Skeletal muscle satellite cell (primary cell): ENCODE data around the gene PARP4.
"Not testable (repeated sequence)": the region's sequence is repeated elsewhere in the genome, so short reads cannot be mapped to it uniquely, and the experiment has no call there.

Experiments used
- H3K27me3 ChIP-seq: 2 replicates; pipeline ENCODE4 v1.7.0; 2013; ENCODE audit warnings: low read length; ENCODE audit not compliant: control insufficient read depth, insufficient read depth
- H3K36me3 ChIP-seq: 2 replicates; pipeline ENCODE4 v1.7.0; 2013; ENCODE audit warnings: mild to moderate bottlenecking, control low read depth, low read length; ENCODE audit not compliant: insufficient read depth
- H3K4me1 ChIP-seq: 2 replicates; pipeline ENCODE4 v1.7.0; 2013; ENCODE audit warnings: low read length; ENCODE audit not compliant: control insufficient read depth, insufficient read depth
- H3K4me2 ChIP-seq: 2 replicates; pipeline ENCODE4 v1.7.0; 2013; ENCODE audit warnings: mild to moderate bottlenecking, low read length
- H3K4me3 ChIP-seq: 2 replicates; pipeline ENCODE4 v1.7.0; 2013; ENCODE audit warnings: low read length
- H3K9ac ChIP-seq: 2 replicates; pipeline ENCODE4 v1.7.0; 2013; ENCODE audit warnings: mild to moderate bottlenecking, low read depth, low read length, moderate library complexity
- H3K9me3 ChIP-seq: replicated peaks from 2 replicates; pipeline ENCODE4 v1.7.0; 2013; ENCODE audit warnings: mild to moderate bottlenecking, control low read depth, low read length

The PARP4 gene

GRCh38 chr13:24472129-24472528 lies 40.4 kb downstream of the PARP4 start:
- H3K36me3 ChIP-seq = peaks cover 70% of the 10 kb centered on the region
- not testable (repeated sequence) for H3K9ac ChIP-seq, H3K27me3 ChIP-seq, H3K4me1 ChIP-seq, H3K4me3 ChIP-seq, H3K4me2 ChIP-seq, H3K9me3 ChIP-seq

- H3K36me3 ChIP-seq = peaks cover 59% of the 10 kb centered on the region
- H3K27me3 ChIP-seq = no peaks in the 10 kb centered on the region
- no peak overlapping the region for H3K4me2 ChIP-seq
- H3K4me3 ChIP-seq = no peak overlapping the region
- no peaks in the 10 kb centered on the region for H3K9me3 ChIP-seq
- peaks cover 5% of the 10 kb centered on the region for H3K4me1 ChIP-seq
- H3K9ac ChIP-seq = no peak overlapping the region
Measured at GRCh38 chr13:24463078-24463477, 49.5 kb downstream of the PARP4 start.

DNA sequence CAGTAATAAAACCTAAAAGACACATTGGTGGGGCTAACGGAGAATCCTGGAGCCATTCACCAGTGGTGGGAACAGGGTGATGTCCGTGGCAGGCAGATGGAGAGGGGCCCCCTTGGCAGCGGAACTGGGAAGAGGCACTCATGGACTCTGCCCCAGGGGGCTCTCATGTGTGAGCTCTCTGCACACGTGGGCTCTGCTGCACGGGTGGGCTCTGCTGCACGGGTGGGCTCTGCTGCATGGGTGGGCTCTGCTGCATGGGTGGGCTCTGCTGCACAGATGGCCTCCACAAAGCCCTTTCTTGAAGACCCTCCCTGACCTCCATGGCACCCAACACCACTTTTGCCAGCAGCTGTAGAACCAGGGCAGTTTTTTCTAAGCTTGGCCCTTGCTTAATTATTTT lies 52.3 kb downstream of the PARP4 start:
- Histone ChIP-seq H3K4me1 (peaks cover 5% of the 10 kb centered on the region), H3K36me3 (peaks cover 50% of the 10 kb centered on the region), H3K4me3 (no peak overlapping the region), H3K4me2 (no peak overlapping the region), H3K27me3 (no peaks in the 10 kb centered on the region), H3K9ac (no peak overlapping the region), H3K9me3 (no peaks in the 10 kb centered on the region)

DNA sequence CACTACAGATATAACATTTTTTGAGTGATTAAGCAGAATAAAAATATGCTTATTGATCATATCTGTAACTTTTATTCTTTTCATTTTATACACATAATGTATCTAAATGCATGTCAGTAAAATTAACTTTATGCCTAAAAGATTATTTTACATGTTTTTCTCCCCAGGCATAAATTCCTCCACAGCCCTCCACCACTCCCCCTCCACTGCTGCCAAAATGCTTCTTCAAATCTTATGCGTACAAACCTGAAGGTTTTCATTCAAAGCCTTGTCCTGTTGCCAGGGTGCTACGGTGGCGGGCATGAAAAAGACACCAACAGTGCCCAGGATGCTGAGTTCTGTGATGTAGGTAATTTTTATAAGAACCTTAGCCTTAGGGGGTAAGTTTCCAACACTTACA lies 52.9 kb downstream of the PARP4 start:
- Histone ChIP-seq H3K4me1 (peaks cover 5% of the 10 kb centered on the region), H3K27me3 (no peaks in the 10 kb centered on the region), H3K9ac (no peak overlapping the region), H3K36me3 (peaks cover 54% of the 10 kb centered on the region), H3K4me2 (no peak overlapping the region), H3K9me3 (no peaks in the 10 kb centered on the region), H3K4me3 (no peak overlapping the region)

DNA sequence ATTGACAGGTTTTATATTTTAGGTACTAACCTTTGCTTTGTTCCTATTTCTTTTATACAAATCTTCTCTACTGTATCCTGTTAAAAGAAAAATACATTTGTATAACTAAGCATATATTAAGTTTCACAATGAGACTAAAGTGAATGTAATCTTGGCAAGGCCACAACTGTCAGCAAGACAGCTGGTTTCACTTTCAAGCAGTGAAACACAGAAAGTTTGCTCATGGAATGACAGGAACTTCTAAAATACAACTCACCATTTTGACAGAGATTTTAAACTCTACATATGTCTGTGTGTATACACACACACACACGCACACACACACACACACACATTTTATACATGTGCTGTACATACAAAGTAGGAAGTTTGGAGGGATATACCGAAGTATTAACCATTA lies 53.3 kb downstream of the PARP4 start:
- Histone ChIP-seq H3K4me3 (no peak overlapping the region), H3K4me1 (peaks cover 5% of the 10 kb centered on the region), H3K36me3 (peaks cover 59% of the 10 kb centered on the region), H3K9ac (no peak overlapping the region), H3K27me3 (no peaks in the 10 kb centered on the region), H3K4me2 (no peak overlapping the region), H3K9me3 (no peaks in the 10 kb centered on the region)

DNA sequence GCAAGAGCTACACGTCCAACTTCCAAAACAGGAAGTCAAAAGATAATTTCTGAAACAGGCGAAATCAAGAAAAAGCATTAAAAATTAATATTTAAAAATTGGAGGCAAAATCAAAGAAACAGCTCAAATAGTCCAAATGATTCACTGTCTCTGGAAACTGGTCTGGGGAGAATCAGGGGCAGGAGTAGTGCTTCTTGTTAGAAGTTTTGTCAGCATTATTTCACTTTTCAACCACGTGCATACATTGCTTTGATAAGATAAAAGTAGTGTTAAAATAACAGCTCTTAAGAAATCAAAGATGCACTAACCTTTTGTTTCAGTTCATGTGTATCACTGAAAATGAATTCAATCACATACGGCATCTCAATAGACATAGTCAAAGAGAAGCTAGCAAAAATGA lies 53.8 kb downstream of the PARP4 start:
- Histone ChIP-seq H3K4me1 (peaks cover 5% of the 10 kb centered on the region), H3K36me3 (peaks cover 64% of the 10 kb centered on the region), H3K9ac (no peak overlapping the region)

GRCh38 chr13:24456396-24456795 lies 56.2 kb downstream of the PARP4 start:
- H3K4me3 ChIP-seq = no peak overlapping the region
- no peaks in the 10 kb centered on the region for H3K27me3 ChIP-seq
- no peak overlapping the region for H3K4me2 ChIP-seq
- H3K4me1 ChIP-seq = peaks cover 5% of the 10 kb centered on the region
- no peaks in the 10 kb centered on the region for H3K9me3 ChIP-seq
- no peak overlapping the region for H3K9ac ChIP-seq
- peaks cover 68% of the 10 kb centered on the region for H3K36me3 ChIP-seq

More for the DNA sequence above, 53.8 kb downstream of the PARP4 start:
- no peak overlapping the region for H3K4me2 ChIP-seq
- no peaks in the 10 kb centered on the region for H3K27me3 ChIP-seq
- no peaks in the 10 kb centered on the region for H3K9me3 ChIP-seq
- no peak overlapping the region for H3K4me3 ChIP-seq

DNA sequence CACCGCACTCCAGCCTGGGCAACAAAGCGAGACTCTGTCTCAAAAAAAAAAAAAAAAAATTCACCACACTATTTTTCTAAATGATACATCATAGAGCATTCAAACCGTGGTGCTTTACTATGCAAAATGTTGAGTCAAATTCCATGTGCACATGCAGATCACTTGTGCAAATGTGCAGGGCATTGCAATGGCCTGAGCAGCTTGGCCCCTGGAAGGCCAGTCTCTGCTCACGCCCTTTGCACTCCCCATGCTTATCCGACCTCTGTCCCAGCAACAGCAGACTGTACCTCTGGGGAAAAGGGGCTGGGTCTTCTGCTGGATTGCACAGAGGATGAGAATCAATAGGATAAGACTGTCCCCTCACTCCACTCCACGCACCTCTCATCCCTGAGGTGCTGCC lies 58.5 kb downstream of the PARP4 start:
- Histone ChIP-seq H3K27me3 (no peaks in the 10 kb centered on the region), H3K4me3 (no peak overlapping the region), H3K36me3 (peaks cover 68% of the 10 kb centered on the region), H3K4me2 (no peak overlapping the region), H3K9ac (no peak overlapping the region), H3K4me1 (peaks cover under 1% of the 10 kb centered on the region), H3K9me3 (no peaks in the 10 kb centered on the region)

GRCh38 chr13:24452044-24452443 lies 60.5 kb downstream of the PARP4 start:
- Histone ChIP-seq H3K4me1 (no peaks in the 10 kb centered on the region), H3K36me3 (peaks cover 67% of the 10 kb centered on the region), H3K9ac (no peak overlapping the region), H3K4me2 (no peak overlapping the region), H3K9me3 (no peaks in the 10 kb centered on the region), H3K27me3 (no peaks in the 10 kb centered on the region), H3K4me3 (no peak overlapping the region)

DNA sequence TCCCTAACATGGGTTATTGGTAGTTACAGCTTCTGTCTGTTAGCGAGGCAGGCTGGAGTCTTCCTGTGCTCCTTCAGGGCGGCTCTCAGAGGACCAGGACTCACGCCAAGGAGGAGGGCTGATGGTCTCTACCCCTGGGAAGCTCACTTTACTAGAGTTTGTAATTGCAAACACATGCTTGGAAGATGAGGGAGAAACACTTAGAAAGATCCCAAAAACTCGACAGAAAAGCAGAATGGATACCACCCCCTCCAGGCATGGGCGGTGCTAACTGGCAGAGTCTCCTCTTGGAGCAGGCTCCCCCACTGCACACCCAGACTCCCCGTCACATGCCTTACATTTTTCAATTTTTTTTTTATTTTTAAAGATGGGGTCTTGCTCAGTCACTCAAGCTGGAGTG lies 62.0 kb downstream of the PARP4 start:
- peaks cover 63% of the 10 kb centered on the region for H3K36me3 ChIP-seq
- H3K9me3 ChIP-seq = no peaks in the 10 kb centered on the region
- H3K4me1 ChIP-seq = no peaks in the 10 kb centered on the region
- H3K27me3 ChIP-seq = no peaks in the 10 kb centered on the region
- H3K4me3 ChIP-seq = no peak overlapping the region
- no peak overlapping the region for H3K9ac ChIP-seq
- H3K4me2 ChIP-seq = no peak overlapping the region

- H3K4me3 ChIP-seq, H3K27me3 ChIP-seq, H3K4me1 ChIP-seq, H3K4me2 ChIP-seq, H3K9ac ChIP-seq, H3K9me3 ChIP-seq: not testable (repeated sequence)
- peaks cover 52% of the 10 kb centered on the region for H3K36me3 ChIP-seq
Measured at GRCh38 chr13:24444851-24445250, 67.7 kb downstream of the PARP4 start.

DNA sequence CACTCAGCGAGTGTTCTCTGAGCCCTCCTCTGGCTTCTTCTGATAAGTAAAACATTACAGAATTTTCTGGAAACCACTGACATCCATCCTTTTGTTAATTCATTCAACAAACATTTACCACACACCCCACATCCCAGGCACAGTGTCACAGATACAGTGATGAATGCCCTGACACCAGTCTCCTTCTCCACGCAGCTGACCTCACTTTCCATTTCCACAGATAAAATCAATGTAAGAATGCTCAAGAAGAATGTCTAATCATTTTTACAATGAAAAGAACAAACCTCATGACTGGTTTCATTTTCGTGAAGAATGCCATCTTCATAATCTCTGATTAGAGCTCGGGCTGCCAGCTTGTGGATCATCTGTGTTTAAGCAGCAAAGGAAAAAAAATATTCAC lies 69.2 kb downstream of the PARP4 start:
- no peaks in the 10 kb centered on the region for H3K27me3 ChIP-seq
- peaks cover 52% of the 10 kb centered on the region for H3K36me3 ChIP-seq
- no peaks in the 10 kb centered on the region for H3K9me3 ChIP-seq
- no peak overlapping the region for H3K9ac ChIP-seq
- no peaks in the 10 kb centered on the region for H3K4me1 ChIP-seq
- no peak overlapping the region for H3K4me2 ChIP-seq
- H3K4me3 ChIP-seq = no peak overlapping the region
